IMR-90 (cell line): ENCODE results near the gene ZBTB46. TPM values are rescaled to one million over a fixed set of nuclear protein-coding genes. Genes with fewer than 3 reads are reported as not detected.
"Not testable (repeated sequence)": the region's sequence is repeated elsewhere in the genome, so short reads cannot be mapped to it uniquely, and the experiment has no call there.

Experiments
- ATAC-seq: fragments of 200-7000 bp; cut with Tn5 transposase; 2 replicates; pipeline ENCODE4 v1.9.1; 2020; ENCODE audit warnings: low read depth, mild to moderate bottlenecking, moderate library complexity
- BruUV-seq: library from RNA; stranded (reverse); fragments of 400-500 nt; replicated peaks from 2 replicates; lab custom pipeline; 2021; lab: Mats Ljungman, UMichigan
- CTCF ChIA-PET: fragments of 300-600 bp; formaldehyde crosslinking; extraction: SDS; loops from one replicate; lab custom pipeline; 2021; ENCODE audit warnings: antibody characterized with exemption; lab: Yijun Ruan, JAX
- POLR2A ChIA-PET: fragments of 300-600 bp; sonication (Branson Sonifier 250); formaldehyde crosslinking; loops from one replicate; lab custom pipeline; 2022; ENCODE audit warnings: antibody characterized with exemption; ENCODE audit not compliant: unreplicated experiment; lab: Charles Lee
- DNase-seq: peaks from one replicate; pipeline ENCODE4 v3.0.0; 2013
- H2AFZ ChIP-seq: replicated peaks from 2 replicates; pipeline ENCODE3; 2013; ENCODE audit warnings: low read length, mild to moderate bottlenecking; ENCODE audit not compliant: poor library complexity
- H2AK5ac ChIP-seq: 2 replicates; pipeline ENCODE4 v1.6.1; 2013; ENCODE audit warnings: low read depth, low read length, inconsistent platforms
- H2AK9ac ChIP-seq: replicated peaks from 2 replicates; pipeline ENCODE3; 2013; ENCODE audit warnings: mild to moderate bottlenecking, low read depth, low read length, moderate library complexity; ENCODE audit not compliant: poor library complexity
- H2BK120ac ChIP-seq: 2 replicates; pipeline ENCODE4 v1.6.1; 2013; ENCODE audit warnings: low read depth, low read length, inconsistent platforms
- H2BK15ac ChIP-seq: 3 replicates; pipeline ENCODE4 v1.6.1; 2013; ENCODE audit warnings: low read depth, low read length, inconsistent platforms
- H2BK20ac ChIP-seq: 2 replicates; pipeline ENCODE4 v1.6.1; 2013; ENCODE audit warnings: low read depth, mild to moderate bottlenecking, inconsistent platforms, low read length, moderate library complexity
- H2BK5ac ChIP-seq: 2 replicates; pipeline ENCODE4 v1.6.1; 2013; ENCODE audit warnings: mild to moderate bottlenecking, low read depth, low read length, inconsistent platforms; ENCODE audit not compliant: poor library complexity, severe bottlenecking
- H3K14ac ChIP-seq: replicated peaks from 2 replicates; pipeline ENCODE4 v1.6.1; 2013; ENCODE audit warnings: low read depth, low read length, inconsistent platforms
- H3K18ac ChIP-seq: 2 replicates; pipeline ENCODE4 v1.6.1; 2013; ENCODE audit warnings: low read depth, low read length, control low read depth
- H3K23ac ChIP-seq: 2 replicates; pipeline ENCODE4 v1.6.1; 2013; ENCODE audit warnings: low read depth, low read length, inconsistent platforms
- H3K27ac ChIP-seq: 2 replicates; pipeline ENCODE4 v1.5.1; 2013; ENCODE audit warnings: mild to moderate bottlenecking, control low read depth, low read length; ENCODE audit not compliant: insufficient read depth
- H3K27me3 ChIP-seq: 2 replicates; pipeline ENCODE4 v1.6.1; 2013; ENCODE audit warnings: low read length; ENCODE audit not compliant: control insufficient read depth, insufficient read depth
- H3K36me3 ChIP-seq: 2 replicates; pipeline ENCODE4 v1.6.1; 2013; ENCODE audit warnings: low read length, mixed read lengths; ENCODE audit not compliant: control insufficient read depth, insufficient read depth
- H3K4ac ChIP-seq: 2 replicates; pipeline ENCODE4 v1.6.1; 2013; ENCODE audit warnings: low read depth, low read length, inconsistent platforms
- H3K4me1 ChIP-seq: 2 replicates; pipeline ENCODE4 v1.6.1; 2013; ENCODE audit warnings: low read length, mixed read lengths; ENCODE audit not compliant: control insufficient read depth, insufficient read depth
- H3K4me2 ChIP-seq: 2 replicates; pipeline ENCODE4 v1.6.1; 2013; ENCODE audit warnings: low read depth, mild to moderate bottlenecking, control low read depth, low read length, moderate library complexity
- H3K4me3 ChIP-seq: 2 replicates; pipeline ENCODE4 v1.5.1; 2013; ENCODE audit warnings: low read depth, mild to moderate bottlenecking, control low read depth, low read length, moderate library complexity; ENCODE audit not compliant: insufficient read depth
- H3K56ac ChIP-seq: 2 replicates; pipeline ENCODE4 v1.6.1; 2013; ENCODE audit warnings: low read length, inconsistent platforms; ENCODE audit not compliant: insufficient read depth; ENCODE audit errors: extremely low read depth
- H3K79me1 ChIP-seq, 2 experiments: 2 replicates each; pipeline ENCODE4 v1.6.1; 2013; ENCODE audit warnings: low read length in 2 of 2, inconsistent platforms in 1 of 2, low read depth in 1 of 2
- H3K9ac ChIP-seq: 2 replicates; pipeline ENCODE4 v1.6.1; 2013; ENCODE audit warnings: low read depth, low read length, control low read depth
- H3K9me1 ChIP-seq: 2 replicates; pipeline ENCODE4 v1.6.1; 2013; ENCODE audit warnings: low read length, inconsistent platforms; ENCODE audit not compliant: insufficient read depth
- H3K9me3 ChIP-seq: 2 replicates; pipeline ENCODE4 v1.6.1; 2013; ENCODE audit warnings: low read length; ENCODE audit not compliant: control insufficient read depth, insufficient read depth
- H4K20me1 ChIP-seq: 2 replicates; pipeline ENCODE4 v1.6.1; 2013; ENCODE audit warnings: low read length, inconsistent platforms; ENCODE audit not compliant: insufficient read depth
- H4K5ac ChIP-seq: 2 replicates; pipeline ENCODE4 v1.6.1; 2013; ENCODE audit warnings: mild to moderate bottlenecking, low read depth, low read length, control low read depth
- H4K8ac ChIP-seq, 2 experiments: 2 replicates each; pipeline ENCODE4 v1.6.1; 2013; ENCODE audit warnings: low read depth in 2 of 2, low read length in 2 of 2, control low read depth in 1 of 2, inconsistent platforms in 1 of 2
- H4K91ac ChIP-seq: 2 replicates; pipeline ENCODE4 v1.6.1; 2013; ENCODE audit warnings: low read depth, low read length, inconsistent platforms; ENCODE audit not compliant: insufficient read depth
- WGBS, 2 experiments: methylation state at CpG; one replicate each; pipeline versions ENCODE4 v1.1.5 to v1.1.7; 2013; ENCODE audit warnings: missing lambda C conversion rate in 2 of 2; ENCODE audit not compliant: insufficient read length in 1 of 2; ENCODE audit errors: extremely low coverage in 2 of 2; 5-methylcytosine and 5-hydroxymethylcytosine counted together
- dilution Hi-C: fragments of 300-500 bp; cut with HindIII; formaldehyde crosslinking; loops from one replicate; pipeline ENCODE4 v1.14.3; 2018; ENCODE audit warnings: low sequenced_read_pairs; ENCODE audit not compliant: unreplicated experiment
- in situ Hi-C: fragments of 300-500 bp; cut with MboI; formaldehyde crosslinking; loops from 3 replicates; pipeline ENCODE4 v1.14.3; 2019; ENCODE audit warnings: low sequenced_read_pairs, inconsistent platforms, mixed read lengths
- intact Hi-C: fragments of 100-400 bp; cut with micrococcal nuclease; formaldehyde crosslinking; loops from 2 replicates; pipeline ENCODE4 v1.10.0; 2022
- polyA plus RNA-seq, 3 experiments: library from polyadenylated mRNA; depleted of rRNA; stranded (reverse); fragments of >200 nt; gene quantifications; 2 replicates each; pipeline ENCODE4 v1.2.3, GENCODE V29; 2012; ENCODE audit warnings: low replicate concordance in 1 of 3
- total RNA-seq: library from RNA; depleted of rRNA; stranded (reverse); fragments of >200 nt; gene quantifications from 2 replicates; pipeline ENCODE4 v1.2.3, GENCODE V29; 2012

Gene ZBTB46
- total and polyA plus RNA-seq, 2 of the 4 experiments (the other 2 are of a cell fraction), result 4.2 to 14.9 TPM

DNA sequence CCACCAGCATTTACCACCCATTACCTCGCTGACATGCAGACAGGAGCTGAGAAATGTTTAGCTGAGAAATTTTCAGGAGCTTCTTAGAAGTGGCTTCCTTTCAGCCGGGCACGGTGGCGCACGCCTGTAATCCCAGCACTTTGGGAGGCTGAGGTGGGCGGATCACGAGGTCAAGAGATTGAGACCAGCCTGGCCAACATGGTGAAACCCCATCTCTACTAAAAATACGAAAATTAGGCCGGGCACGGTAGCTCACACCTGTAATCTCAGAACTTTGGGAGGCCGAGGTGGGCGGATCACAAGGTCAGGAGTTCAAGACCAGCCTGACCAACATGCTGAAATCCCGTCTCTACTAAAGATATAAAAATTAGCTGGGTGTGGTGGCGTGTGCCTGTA, 20.5 kb upstream of the ZBTB46 start:
- H2BK15ac ChIP-seq, H3K27ac ChIP-seq, H3K23ac ChIP-seq, H3K9me3 ChIP-seq, H3K36me3 ChIP-seq, H2AFZ ChIP-seq, H3K4me3 ChIP-seq, in situ Hi-C loops, dilution Hi-C loops, POLR2A ChIA-PET, H2AK9ac ChIP-seq, H2AK5ac ChIP-seq, H4K20me1 ChIP-seq, H4K91ac ChIP-seq, H2BK20ac ChIP-seq, H2BK120ac ChIP-seq, H3K14ac ChIP-seq, H3K4ac ChIP-seq, H3K9me1 ChIP-seq, ATAC-seq, H3K18ac ChIP-seq, H4K5ac ChIP-seq, H2BK5ac ChIP-seq, H3K56ac ChIP-seq, H4K8ac ChIP-seq, intact Hi-C loops, H3K79me1 ChIP-seq, H3K4me2 ChIP-seq, CTCF ChIA-PET, BruUV-seq, H3K9ac ChIP-seq, H3K27me3 ChIP-seq, DNase-seq: not testable (repeated sequence)
- no CpG with 5 or more reads among the region's 14 CpGs for WGBS, 2 experiments
- H3K4me1 ChIP-seq, result peaks cover 17% of the 10 kb centered on the region
